SH-SY5Y (cell line): ENCODE data around the gene CCDC88C.

Experiments
- GATA2 ChIP-seq: IDR thresholded peaks from 2 replicates; pipeline ENCODE4 v1.6.1; 2011; ENCODE audit warnings: mild to moderate bottlenecking, low read depth, low read length
- GATA3 ChIP-seq: IDR thresholded peaks from 2 replicates; pipeline ENCODE4 v1.6.1; 2011; ENCODE audit warnings: low read depth, mild to moderate bottlenecking, low read length, moderate library complexity

Gene CCDC88C

GRCh38 chr14:91358025-91358319 is 59.6 kb downstream of the CCDC88C start:
- no peak for TF ChIP-seq GATA3

- TF ChIP-seq GATA3 (no peak), GATA2 (no peak)
Measured at GRCh38 chr14:91357272-91358024, 60.2 kb downstream of the CCDC88C start.

GRCh38 chr14:91356181-91356763 is 61.3 kb downstream of the CCDC88C start:
- TF ChIP-seq GATA3, result no peak
- TF ChIP-seq GATA2, result no peak

- TF ChIP-seq GATA3 (no peak), GATA2 (no peak)
Measured at GRCh38 chr14:91354979-91355685, 62.5 kb downstream of the CCDC88C start.

GRCh38 chr14:91354221-91354916 is 63.3 kb downstream of the CCDC88C start:
- TF ChIP-seq GATA2, result no peak

GRCh38 chr14:91352728-91353692 is 64.6 kb downstream of the CCDC88C start:
- no peak for TF ChIP-seq GATA3
- no peak for TF ChIP-seq GATA2

GRCh38 chr14:91352053-91352452 is 65.6 kb downstream of the CCDC88C start:
- no peak for TF ChIP-seq GATA3
- no peak for TF ChIP-seq GATA2

- TF ChIP-seq GATA2, result no peak
- TF ChIP-seq GATA3, result no peak
Measured at GRCh38 chr14:91351512-91351862, 66.1 kb downstream of the CCDC88C start.

GRCh38 chr14:91350813-91351511 is 66.7 kb downstream of the CCDC88C start:
- TF ChIP-seq GATA3, result no peak
- no peak for TF ChIP-seq GATA2

- TF ChIP-seq GATA2, result no peak
Measured at GRCh38 chr14:91350483-91350812, 67.2 kb downstream of the CCDC88C start.

GRCh38 chr14:91349481-91350074 is 68.0 kb downstream of the CCDC88C start:
- TF ChIP-seq GATA3, result no peak
- TF ChIP-seq GATA2, result no peak

- TF ChIP-seq GATA2, result no peak
- no peak for TF ChIP-seq GATA3
Measured at GRCh38 chr14:91348845-91349465, 68.7 kb downstream of the CCDC88C start.

GRCh38 chr14:91346838-91347173 is 70.8 kb downstream of the CCDC88C start:
- TF ChIP-seq GATA2, result no peak
- TF ChIP-seq GATA3, result no peak
